C4-2B (cell line): ENCODE measurements around the gene SPDEF.

Experiments used
- CTCF ChIP-seq: fragments of 450-650 bp; conservative IDR thresholded peaks from 2 replicates; pipeline ENCODE4 v1.5.1; 2017; ENCODE audit warnings: mild to moderate bottlenecking
- ZFX ChIP-seq: fragments of 450-650 bp; IDR thresholded peaks from 2 replicates; pipeline ENCODE4 v1.6.1; 2017

DNA sequence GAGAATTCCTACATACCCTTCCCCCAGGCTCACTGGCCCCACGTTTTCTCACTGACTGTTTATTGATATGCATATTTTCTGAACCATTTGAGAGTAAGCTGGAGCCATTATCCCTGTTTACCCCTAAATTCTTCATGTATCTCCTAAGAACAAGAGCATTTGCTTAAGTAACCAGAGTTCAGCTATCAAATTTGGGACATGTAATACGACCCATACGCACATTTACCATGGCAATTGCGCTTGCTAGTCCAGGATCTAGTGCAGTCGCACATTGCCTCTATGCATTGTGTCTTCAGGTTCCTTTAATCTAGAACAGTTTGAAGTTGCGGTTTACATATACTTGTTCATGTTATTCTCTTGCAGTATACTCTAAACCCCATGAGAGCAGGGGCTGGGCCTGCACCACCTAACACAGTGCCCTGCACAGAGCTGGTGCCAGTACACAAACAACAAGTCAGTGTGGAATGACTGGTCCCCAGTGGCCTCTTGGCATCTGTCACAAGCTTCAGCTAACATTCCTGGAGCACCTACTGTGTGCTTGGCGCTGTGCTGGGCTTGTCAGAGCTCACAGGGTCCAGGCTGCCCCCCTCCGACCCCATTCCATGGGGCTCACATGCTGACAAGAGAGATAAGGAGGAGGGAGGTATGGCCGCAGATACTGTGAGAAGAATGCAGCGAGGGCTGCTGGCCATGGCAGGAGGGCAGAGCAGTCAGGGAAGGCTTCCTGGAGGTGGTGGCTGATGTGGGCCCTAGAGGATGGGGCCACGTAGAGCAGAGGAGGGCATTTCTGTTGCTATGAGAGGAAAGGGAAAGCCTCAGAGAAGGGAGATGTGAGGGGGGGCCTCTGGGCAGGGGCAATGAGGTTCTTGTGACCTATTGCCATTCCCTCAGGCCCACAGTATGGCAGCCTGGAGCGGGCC is 28.1 kb downstream of the SPDEF start:
- TF ChIP-seq CTCF = no peak
- TF ChIP-seq ZFX = no peak
